Breast epithelium (tissue), 4 donors: ENCODE measurements around the gene ISCA2. TPM values are rescaled to one million over a fixed set of nuclear protein-coding genes. Genes with fewer than 3 reads are reported as not detected.

ENCODE experiments used
- DNase-seq, 2 donors: peaks; one replicate each; pipeline ENCODE4 v3.0.0-alpha.2; 2019; ENCODE audit warnings: low spot score in 2 of 2
- H3K27ac ChIP-seq, 2 donors: fragments of 200-600 bp; sonication (generic) in 1 of 2; one replicate each; pipeline ENCODE4 v1.5.1; 2016 to 2019; ENCODE audit warnings: mild to moderate bottlenecking in 1 of 2
- H3K27me3 ChIP-seq, 2 donors: fragments of 200-600 bp; sonication (generic) in 1 of 2; one replicate each; pipeline versions ENCODE4 v1.5.1 to v1.6.0; 2017 to 2019; ENCODE audit warnings: control low read depth in 1 of 2, mild to moderate bottlenecking in 1 of 2
- H3K36me3 ChIP-seq: fragments of 200-600 bp; one replicate; pipeline ENCODE4 v1.5.1; 2019
- H3K4me1 ChIP-seq, 2 donors: fragments of 200-600 bp; sonication (generic); one replicate each; pipeline ENCODE4 v1.5.1; 2016 to 2019; ENCODE audit warnings: control low read depth in 1 of 2
- H3K4me3 ChIP-seq, 3 donors: fragments of 200-600 bp; sonication (generic); 1 replicate in 2 of 3; 2 replicates in 1 of 3; pipeline ENCODE4 v1.5.1; 2016 to 2019; ENCODE audit warnings: mild to moderate bottlenecking in 3 of 3, moderate library complexity in 2 of 3
- H3K9me3 ChIP-seq, 2 donors: fragments of 200-600 bp; sonication (generic) in 1 of 2; one replicate each; pipeline ENCODE4 v1.5.1; 2016 to 2019; ENCODE audit warnings: control low read depth in 1 of 2
- CTCF ChIP-seq, 3 donors: fragments of 450-650 bp; IDR thresholded peaks; one replicate each; pipeline ENCODE4 v1.5.1; 2016 to 2017; ENCODE audit warnings: antibody characterized with exemption in 3 of 3, mild to moderate bottlenecking in 3 of 3, moderate library complexity in 3 of 3
- POLR2A ChIP-seq: fragments of 450-650 bp; IDR thresholded peaks from one replicate; pipeline ENCODE4 v1.6.1; 2016; ENCODE audit warnings: antibody characterized with exemption, mild to moderate bottlenecking, moderate library complexity
- POLR2AphosphoS5 ChIP-seq, 3 donors: sonication (generic); formaldehyde crosslinking; IDR thresholded peaks; one replicate each; pipeline ENCODE4 v1.6.1; 2017; ENCODE audit warnings: antibody characterized with exemption in 3 of 3
- intact Hi-C: fragments of 100-400 bp; cut with DNase I; formaldehyde crosslinking; loops from one replicate; pipeline ENCODE4 v1.15.1; 2023; ENCODE audit warnings: low total_unique reads
- total RNA-seq, 3 donors: library from RNA; depleted of rRNA; stranded (reverse); fragments of >200 nt; gene quantifications; one replicate each; pipeline ENCODE4 v1.1.0, GENCODE V29; 2016

ISCA2 gene
- total RNA-seq, 3 donors from 2014 or later, result 17.3 to 31.8 (median 21.3) TPM

DNA sequence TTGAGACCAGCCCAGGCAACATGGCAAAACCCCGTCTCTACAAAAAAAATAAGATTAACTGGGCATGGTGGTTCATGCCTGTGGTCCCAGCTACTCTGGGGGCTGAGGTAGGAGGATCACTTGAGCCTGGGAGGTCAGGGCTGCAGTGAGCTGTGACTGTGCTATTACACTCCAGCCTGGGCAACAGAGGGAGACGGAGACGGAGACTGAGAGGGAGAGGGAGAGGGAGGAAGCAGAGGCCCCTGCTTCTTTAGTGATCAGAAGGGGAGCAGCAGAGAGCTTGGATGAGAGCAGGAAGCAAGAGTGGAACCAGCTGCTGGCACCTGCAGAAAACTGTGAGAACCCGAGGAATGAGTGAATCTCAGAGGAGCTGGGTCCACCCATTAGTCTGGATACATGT, 45.9 kb downstream of the ISCA2 start:
- H3K4me3 ChIP-seq, result no peak overlapping the region
- no peaks in the 10 kb centered on the region for H3K4me1 ChIP-seq
- intact Hi-C loops, result no loop called here
- DNase-seq, result no peak
- no peak overlapping the region for H3K27ac ChIP-seq
- no peak for TF ChIP-seq POLR2AphosphoS5 (IDR thresholded peaks at IDR 0.05)
- no peak for TF ChIP-seq CTCF (IDR thresholded peaks at IDR 0.05)
- no peak for TF ChIP-seq POLR2A
- no peaks in the 10 kb centered on the region for H3K36me3 ChIP-seq
- no peaks in the 10 kb centered on the region for H3K9me3 ChIP-seq
- H3K27me3 ChIP-seq, result no peaks in the 10 kb centered on the region

- Histone ChIP-seq H3K27me3 (no peaks in the 10 kb centered on the region), H3K4me3 (no peak overlapping the region), H3K27ac (no peak overlapping the region), H3K4me1 (no peaks in the 10 kb centered on the region), H3K36me3 (no peaks in the 10 kb centered on the region), H3K9me3 (no peaks in the 10 kb centered on the region)
- no peak for TF ChIP-seq POLR2AphosphoS5 (IDR thresholded peaks at IDR 0.05)
- no peak for TF ChIP-seq CTCF (IDR thresholded peaks at IDR 0.05)
- no peak for TF ChIP-seq POLR2A
- intact Hi-C loops, result no loop called here
- DNase-seq, result no peak
Observed at GRCh38 chr14:74541225-74541624, 47.7 kb downstream of the ISCA2 start.

GRCh38 chr14:74542056-74542685, 48.6 kb downstream of the ISCA2 start:
- TF ChIP-seq POLR2AphosphoS5 (IDR thresholded peaks at IDR 0.05) (no peak), CTCF (IDR thresholded peaks at IDR 0.05) (no peak), POLR2A (no peak)
- no peaks in the 10 kb centered on the region for H3K36me3 ChIP-seq
- no peaks in the 10 kb centered on the region for H3K27me3 ChIP-seq
- H3K9me3 ChIP-seq, result no peaks in the 10 kb centered on the region
- no peak overlapping the region for H3K27ac ChIP-seq
- H3K4me1 ChIP-seq, result no peaks in the 10 kb centered on the region
- intact Hi-C loops, result no loop called here
- H3K4me3 ChIP-seq, result no peak overlapping the region
- DNase-seq, result no peak

GRCh38 chr14:74543771-74544438, 50.3 kb downstream of the ISCA2 start:
- no peak overlapping the region for H3K4me3 ChIP-seq
- no peaks in the 10 kb centered on the region for H3K27me3 ChIP-seq
- H3K27ac ChIP-seq, result no peak overlapping the region
- no peaks in the 10 kb centered on the region for H3K9me3 ChIP-seq
- TF ChIP-seq POLR2AphosphoS5 (IDR thresholded peaks at IDR 0.05), result no peak
- TF ChIP-seq POLR2A, result no peak
- TF ChIP-seq CTCF (IDR thresholded peaks at IDR 0.05), result no peak
- no peaks in the 10 kb centered on the region for H3K4me1 ChIP-seq
- no peak for DNase-seq
- H3K36me3 ChIP-seq, result no peaks in the 10 kb centered on the region
- intact Hi-C loops, result no loop called here

GRCh38 chr14:74545386-74545785, 51.8 kb downstream of the ISCA2 start:
- H3K27me3 ChIP-seq, result no peaks in the 10 kb centered on the region
- H3K27ac ChIP-seq, result no peak overlapping the region
- H3K4me1 ChIP-seq, result no peaks in the 10 kb centered on the region
- H3K36me3 ChIP-seq, result no peaks in the 10 kb centered on the region
- intact Hi-C loops, result no loop called here
- no peak overlapping the region for H3K4me3 ChIP-seq
- DNase-seq, result no peak
- TF ChIP-seq POLR2AphosphoS5 (IDR thresholded peaks at IDR 0.05) (no peak), CTCF (IDR thresholded peaks at IDR 0.05) (no peak), POLR2A (no peak)
- no peaks in the 10 kb centered on the region for H3K9me3 ChIP-seq
